GM18951 (cell line): Measurements from ENCODE around the gene TMEM187.
A peak's percentile ranks its signal among the peaks of the same experiment; 100 is the strongest.

ENCODE experiments used
- POLR2A ChIP-seq: IDR thresholded peaks from 4 replicates; pipeline ENCODE4 v1.6.1; 2011; ENCODE audit warnings: mild to moderate bottlenecking; ENCODE audit not compliant: insufficient read length, insufficient read depth; ENCODE audit errors: extremely low read depth
- in situ Hi-C: fragments of 300-500 bp; cut with MboI; formaldehyde crosslinking; loops from one replicate; pipeline ENCODE4 v1.12.0; 2022; ENCODE audit warnings: low sequenced_read_pairs, mixed read lengths, inconsistent platforms; ENCODE audit not compliant: unreplicated experiment

The TMEM187 gene

GRCh38 chrX:153944800-153945150, 27.8 kb upstream of the TMEM187 start:
- in situ Hi-C loops, result no loop called here
- TF ChIP-seq POLR2A, result no peak

- in situ Hi-C loops, result no loop called here
- TF ChIP-seq POLR2A, result no peak
Observed at GRCh38 chrX:153945956-153946943, 26.3 kb upstream of the TMEM187 start.

- no peak for TF ChIP-seq POLR2A
- in situ Hi-C loops, result no loop called here
Observed at GRCh38 chrX:153947009-153947769, 25.4 kb upstream of the TMEM187 start.

- TF ChIP-seq POLR2A, result no peak
- in situ Hi-C loops, result no loop called here
Observed at GRCh38 chrX:153948002-153948466, 24.5 kb upstream of the TMEM187 start.

DNA sequence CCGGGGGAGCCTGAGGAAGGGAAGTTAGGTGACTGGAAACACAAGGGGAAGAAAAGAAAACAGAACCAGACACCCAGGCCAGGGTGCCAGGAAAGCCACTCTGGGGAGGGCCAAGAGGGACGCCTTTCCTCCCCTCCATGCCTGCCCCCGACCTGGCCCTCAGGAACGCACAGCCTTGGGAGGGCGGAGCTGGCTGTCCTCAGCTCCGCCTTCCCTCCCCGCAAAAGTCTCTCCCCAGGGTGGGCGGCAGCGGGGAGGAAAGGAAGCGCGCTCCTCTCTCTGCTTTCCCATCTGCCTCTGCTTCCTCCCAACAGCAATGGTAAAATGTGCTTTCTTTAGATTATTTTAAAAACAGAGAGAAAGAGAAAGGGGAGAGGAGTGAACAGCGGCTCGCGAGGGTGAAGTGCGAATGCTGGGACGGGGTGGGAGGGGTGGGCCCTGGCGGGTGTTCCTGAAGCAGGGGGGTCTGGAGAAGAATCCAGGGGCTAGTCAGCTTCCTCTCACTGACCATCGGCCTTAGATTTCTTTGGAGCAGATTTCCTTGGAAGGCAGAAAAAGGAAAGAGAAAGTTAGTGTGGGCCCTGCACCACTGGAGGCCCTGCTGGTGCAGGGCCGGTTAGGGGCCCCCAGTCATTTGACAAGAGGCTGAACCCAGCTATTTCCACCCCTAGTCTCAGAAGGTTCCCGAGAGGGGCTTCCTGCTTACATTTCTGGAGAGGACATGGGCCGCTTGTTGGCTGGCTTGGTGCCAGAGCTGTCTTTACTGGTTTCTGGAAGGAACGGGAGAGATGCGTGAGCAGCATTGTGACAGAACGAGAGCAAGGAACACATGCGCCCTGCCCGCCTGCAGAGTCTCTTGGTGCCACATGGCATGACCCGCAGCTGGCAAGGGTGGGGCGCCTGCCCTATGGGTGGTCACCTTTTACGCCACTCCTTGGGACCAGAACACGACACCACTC, 23.4 kb upstream of the TMEM187 start:
- TF ChIP-seq POLR2A, result no peak
- in situ Hi-C loops, result no loop called here

GRCh38 chrX:153950127-153950526, 22.4 kb upstream of the TMEM187 start:
- in situ Hi-C loops, result loop anchor here (10.0 kb wide), 1 partner anchor 165 kb away; the partner anchor contains the start of gene SRPK3
- TF ChIP-seq POLR2A, result no peak

- in situ Hi-C loops, result loop anchor here (10.0 kb wide), 1 partner anchor 167 kb away; the partner anchor contains the start of gene SRPK3
- TF ChIP-seq POLR2A, result no peak
Observed at GRCh38 chrX:153951683-153952372, 20.7 kb upstream of the TMEM187 start.

DNA sequence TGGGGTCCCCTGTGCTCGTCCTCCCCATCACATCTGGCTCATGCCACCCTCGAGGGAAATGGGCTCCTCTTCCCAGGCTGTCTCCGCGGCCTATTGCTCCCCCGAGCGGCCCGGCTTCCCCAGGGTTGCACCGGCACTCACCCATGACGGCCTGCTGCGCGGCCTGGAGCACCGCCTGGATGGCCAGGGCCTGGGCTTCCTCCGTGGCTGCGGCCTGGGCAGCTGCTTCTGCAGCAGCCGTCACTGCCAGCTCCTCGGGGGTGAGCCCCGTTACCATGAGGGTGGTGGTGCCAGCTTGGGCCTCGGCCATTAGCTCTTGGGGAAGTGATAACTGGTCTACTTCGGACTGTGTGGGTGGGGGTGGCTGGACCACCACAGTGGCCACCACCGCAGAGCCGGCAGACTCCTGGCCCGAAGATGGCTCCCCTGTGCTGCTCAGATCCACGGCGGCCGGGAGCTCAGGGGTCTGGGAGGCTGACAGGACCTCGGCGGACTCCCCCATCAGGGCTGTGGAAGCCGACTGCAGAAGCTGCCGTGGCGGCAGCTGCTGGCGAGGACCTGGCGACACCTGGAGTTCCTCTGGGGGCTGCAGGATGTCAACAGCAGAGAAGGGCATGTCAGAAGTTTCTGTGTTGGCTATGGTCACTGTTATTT, 20.1 kb upstream of the TMEM187 start:
- TF ChIP-seq POLR2A, result no peak
- in situ Hi-C loops, result loop anchor here (10.0 kb wide), 1 partner anchor 168 kb away; the partner anchor contains the start of gene SRPK3

DNA sequence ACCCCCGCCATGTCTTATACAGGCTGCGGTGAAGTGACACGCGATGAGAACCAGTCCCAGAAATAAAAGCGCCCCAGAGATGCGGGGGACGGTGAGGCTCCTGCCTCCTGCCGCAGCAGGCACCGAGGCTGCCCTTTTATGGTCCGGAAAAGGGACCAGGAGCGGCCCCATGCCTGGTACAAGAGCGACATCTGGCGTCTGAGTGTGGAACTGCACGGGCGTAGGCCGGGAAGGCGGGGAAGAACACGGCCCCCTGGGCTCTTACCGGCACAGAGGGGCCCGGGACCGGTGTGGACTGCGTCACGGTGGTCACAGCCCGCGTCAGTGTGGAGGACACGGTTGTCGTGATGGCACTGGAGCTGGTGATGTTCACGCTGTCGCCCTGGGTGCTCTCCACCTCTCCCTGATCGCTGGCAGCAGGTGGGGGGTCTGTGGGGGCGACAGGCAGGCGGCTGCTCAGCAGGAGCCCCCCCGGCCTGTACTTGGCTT, 19.2 kb upstream of the TMEM187 start:
- in situ Hi-C loops, result loop anchor here (10.0 kb wide), 1 partner anchor 169 kb away; the partner anchor contains the start of gene SRPK3
- TF ChIP-seq POLR2A, result peak; percentile 29

DNA sequence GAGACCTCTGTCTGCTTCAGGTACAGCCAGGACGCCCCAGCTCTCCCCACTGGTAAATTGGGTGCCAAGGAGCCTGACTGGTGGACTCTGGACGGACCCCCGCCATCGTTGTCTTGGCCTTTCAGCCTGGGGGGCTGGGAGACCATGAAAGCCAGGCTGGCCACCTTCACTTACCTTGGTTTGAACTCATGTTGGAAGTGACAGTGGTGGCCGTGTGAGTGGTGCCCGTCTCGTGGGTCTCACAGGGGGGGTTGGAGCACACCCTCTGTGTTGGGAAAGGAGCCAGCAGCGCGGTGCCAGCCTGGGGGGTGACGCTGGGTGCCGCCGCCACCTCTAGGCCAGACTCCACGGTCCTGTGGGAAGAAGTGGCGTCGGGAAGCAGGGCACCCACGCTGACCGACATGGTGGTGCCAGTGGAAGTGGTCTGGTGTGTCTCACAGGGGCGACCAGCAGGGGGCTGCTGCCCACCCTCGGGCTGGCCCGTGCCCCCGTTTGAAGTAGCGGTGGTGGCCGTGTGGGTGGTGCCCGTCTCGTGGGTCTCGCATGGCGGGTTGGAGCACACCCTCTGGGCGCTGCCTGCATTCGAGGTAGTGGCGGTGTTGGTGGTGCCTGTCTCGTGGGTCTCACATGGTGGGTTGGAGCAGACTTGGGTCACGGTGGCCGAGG, 18.5 kb upstream of the TMEM187 start:
- in situ Hi-C loops, result loop anchor here (10.0 kb wide), 1 partner anchor 169 kb away; the partner anchor contains the start of gene SRPK3
- TF ChIP-seq POLR2A, result no peak

GRCh38 chrX:153954558-153955227, 17.9 kb upstream of the TMEM187 start:
- TF ChIP-seq POLR2A, result no peak
- in situ Hi-C loops, result loop anchor here (10.0 kb wide), 1 partner anchor 170 kb away; the partner anchor contains the start of gene SRPK3
